ENCODE results near the gene MUC12. TPM values are rescaled to one million over a fixed set of nuclear protein-coding genes. Genes with fewer than 3 reads are reported as not detected.

The MUC12 gene
- total and polyA plus RNA-seq, 9 of the 15 experiments (the other 6 are each of a cell fraction or from before 2014, with no cell fraction given) = 0.23 to 1.2 (median 0.79) TPM; not detected in 1

- TF ChIP-seq GTF2F1 (IDR thresholded peaks at IDR 0.05; ENCODE audit: low read depth, low read length) (no peak), ZNF197 (CRISPR knock-in tag; IDR thresholded peaks at IDR 0.05; ENCODE audit: low read depth) (0 out of 2 replicates have a peak, but pooled peaks have one; percentile 35), RNF2 (IDR thresholded peaks at IDR 0.05) (no peak), SIX5 (IDR thresholded peaks at IDR 0.05; ENCODE audit: borderline replicate concordance in 1 of 2, insufficient read depth in 1 of 2, low read depth in 1 of 2, low read length in 2 of 2) (no peak), RAD51 (IDR thresholded peaks at IDR 0.05; ENCODE audit: borderline replicate concordance, low read depth) (no peak), GTF2B (IDR thresholded peaks at IDR 0.05; ENCODE audit: extremely low read depth, insufficient read length) (no peak), E2F1 (CRISPR knock-in tag; IDR thresholded peaks at IDR 0.05) (peak; percentile 53; the same call in 1 of the 2 replicates), MNT (conservative IDR thresholded peaks at IDR 0.05) (peak; percentile 54 to 70), ZNF175 (CRISPR knock-in tag; IDR thresholded peaks at IDR 0.05; ENCODE audit: low read depth) (0 out of 2 replicates have a peak, but pooled peaks have one; percentile 26), IRF9 (tag; IDR thresholded peaks at IDR 0.05) (no peak), MTF1 (CRISPR knock-in tag; IDR thresholded peaks at IDR 0.05; ENCODE audit: borderline replicate concordance) (no peak), PRMT5 (CRISPR knock-in tag; IDR thresholded peaks at IDR 0.05) (peak; percentile 96), DMBX1 (CRISPR knock-in tag; IDR thresholded peaks at IDR 0.05; ENCODE audit: borderline replicate concordance) (peak; percentile 71; the same call in 1 of the 2 replicates), SMAD4 (CRISPR knock-in tag; conservative IDR thresholded peaks at IDR 0.05) (0 out of 2 replicates have a peak, but pooled peaks have one; percentile 41), HMG20A (CRISPR knock-in tag; conservative IDR thresholded peaks at IDR 0.05) (no peak), SMARCE1 (IDR thresholded peaks at IDR 0.05) (no peak)
- TF ChIP-seq, protein P1, sequence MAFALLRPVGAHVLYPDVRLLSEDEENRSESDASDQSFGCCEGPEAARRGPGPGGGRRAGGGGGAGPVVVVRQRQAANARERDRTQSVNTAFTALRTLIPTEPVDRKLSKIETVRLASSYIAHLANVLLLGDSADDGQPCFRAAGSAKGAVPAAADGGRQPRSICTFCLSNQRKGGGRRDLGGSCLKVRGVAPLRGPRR (CRISPR knock-in tag; IDR thresholded peaks at IDR 0.05) = 0 out of 2 replicates have a peak, but pooled peaks have one; percentile 36
- TF ChIP-seq, protein P2, sequence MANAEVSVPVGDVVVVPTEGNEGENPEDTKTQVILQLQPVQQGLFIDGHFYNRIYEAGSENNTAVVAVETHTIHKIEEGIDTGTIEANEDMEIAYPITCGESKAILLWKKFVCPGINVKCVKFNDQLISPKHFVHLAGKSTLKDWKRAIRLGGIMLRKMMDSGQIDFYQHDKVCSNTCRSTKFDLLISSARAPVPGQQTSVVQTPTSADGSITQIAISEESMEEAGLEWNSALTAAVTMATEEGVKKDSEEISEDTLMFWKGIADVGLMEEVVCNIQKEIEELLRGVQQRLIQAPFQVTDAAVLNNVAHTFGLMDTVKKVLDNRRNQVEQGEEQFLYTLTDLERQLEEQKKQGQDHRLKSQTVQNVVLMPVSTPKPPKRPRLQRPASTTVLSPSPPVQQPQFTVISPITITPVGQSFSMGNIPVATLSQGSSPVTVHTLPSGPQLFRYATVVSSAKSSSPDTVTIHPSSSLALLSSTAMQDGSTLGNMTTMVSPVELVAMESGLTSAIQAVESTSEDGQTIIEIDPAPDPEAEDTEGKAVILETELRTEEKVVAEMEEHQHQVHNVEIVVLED (CRISPR knock-in tag; IDR thresholded peaks at IDR 0.05) = no peak
Observed at GRCh38 chr7:101058355-101058754, 89.0 kb downstream of the MUC12 start (continued).

All from K562 (cell line).